K562 (cell line): Measurements from ENCODE around the gene RASGRP1.

Experiments used
- ADNP ChIP-seq: fragments of 200-800 bp; sonication (Bioruptor generic); IDR thresholded peaks from 2 replicates; pipeline ENCODE4 v1.6.1; 2016; ENCODE audit warnings: missing genetic modification characterization, missing compliant biosample characterization
- CEBPG ChIP-seq, 3 experiments: fragments of 200-800 bp in 1 of 3; sonication (Bioruptor generic) in 1 of 3; sonication (generic) in 1 of 3; formaldehyde crosslinking in 1 of 3; IDR thresholded peaks in 2 of 3; conservative IDR thresholded peaks in 1 of 3; 2 replicates each; pipeline versions ENCODE4 v1.6.1 to v1.8.0; 2016 to 2022; ENCODE audit warnings: missing compliant biosample characterization in 2 of 3, missing genetic modification characterization in 2 of 3, mild to moderate bottlenecking in 1 of 3, missing genetic modification reagents in 1 of 3
- CREB5 ChIP-seq: fragments of 250-450 bp; sonication (Bioruptor Pico); IDR thresholded peaks from 2 replicates; pipeline ENCODE4 v1.5.0; 2020; ENCODE audit warnings: mild to moderate bottlenecking
- GATA2 ChIP-seq: sonication (generic); formaldehyde crosslinking; IDR thresholded peaks from 2 replicates; pipeline ENCODE4 v1.4.0; 2020; ENCODE audit warnings: mild to moderate bottlenecking, missing genetic modification reagents
- POLR2AphosphoS2 ChIP-seq: IDR thresholded peaks from 2 replicates; pipeline ENCODE4 v1.6.1; 2012; ENCODE audit warnings: low read length, improper control_type of control experiment
- SMAD4 ChIP-seq: fragments of 250-450 bp; sonication (Bioruptor Pico); conservative IDR thresholded peaks from 2 replicates; pipeline ENCODE4 v1.8.0; 2021; ENCODE audit warnings: inconsistent platforms, mild to moderate bottlenecking, moderate library complexity
- TF ChIP-seq, protein P1 (sequence below), 2 experiments: fragments of 450-650 bp in 1 of 2; IDR thresholded peaks; 2 replicates each; pipeline ENCODE4 v1.6.1; 2011 to 2017; ENCODE audit warnings: low read depth in 2 of 2, antibody characterized with exemption in 1 of 2, borderline replicate concordance in 1 of 2, low read length in 1 of 2, mild to moderate bottlenecking in 1 of 2, mixed read lengths in 1 of 2; ENCODE audit not compliant: control insufficient read depth in 1 of 2

DNA sequence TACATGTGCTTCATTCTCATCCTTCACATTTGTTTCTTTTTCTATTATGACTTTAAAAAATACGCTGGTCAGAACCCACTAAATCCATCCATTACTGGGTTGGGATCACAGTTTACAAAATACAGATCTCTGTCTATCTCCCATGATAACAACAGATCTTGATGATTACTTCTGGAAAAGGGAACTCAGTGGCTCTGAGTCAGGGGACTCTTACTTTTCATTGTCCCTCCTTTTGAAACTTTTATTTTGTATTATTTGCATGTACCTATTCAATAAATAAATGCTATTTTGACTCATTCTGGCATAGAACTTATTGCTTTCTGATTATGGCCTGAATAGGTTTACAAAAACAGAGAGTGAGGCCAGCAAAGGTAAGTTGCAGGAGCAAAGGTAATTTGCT, 11.6 kb upstream of the RASGRP1 start:
- TF ChIP-seq, protein P1, sequence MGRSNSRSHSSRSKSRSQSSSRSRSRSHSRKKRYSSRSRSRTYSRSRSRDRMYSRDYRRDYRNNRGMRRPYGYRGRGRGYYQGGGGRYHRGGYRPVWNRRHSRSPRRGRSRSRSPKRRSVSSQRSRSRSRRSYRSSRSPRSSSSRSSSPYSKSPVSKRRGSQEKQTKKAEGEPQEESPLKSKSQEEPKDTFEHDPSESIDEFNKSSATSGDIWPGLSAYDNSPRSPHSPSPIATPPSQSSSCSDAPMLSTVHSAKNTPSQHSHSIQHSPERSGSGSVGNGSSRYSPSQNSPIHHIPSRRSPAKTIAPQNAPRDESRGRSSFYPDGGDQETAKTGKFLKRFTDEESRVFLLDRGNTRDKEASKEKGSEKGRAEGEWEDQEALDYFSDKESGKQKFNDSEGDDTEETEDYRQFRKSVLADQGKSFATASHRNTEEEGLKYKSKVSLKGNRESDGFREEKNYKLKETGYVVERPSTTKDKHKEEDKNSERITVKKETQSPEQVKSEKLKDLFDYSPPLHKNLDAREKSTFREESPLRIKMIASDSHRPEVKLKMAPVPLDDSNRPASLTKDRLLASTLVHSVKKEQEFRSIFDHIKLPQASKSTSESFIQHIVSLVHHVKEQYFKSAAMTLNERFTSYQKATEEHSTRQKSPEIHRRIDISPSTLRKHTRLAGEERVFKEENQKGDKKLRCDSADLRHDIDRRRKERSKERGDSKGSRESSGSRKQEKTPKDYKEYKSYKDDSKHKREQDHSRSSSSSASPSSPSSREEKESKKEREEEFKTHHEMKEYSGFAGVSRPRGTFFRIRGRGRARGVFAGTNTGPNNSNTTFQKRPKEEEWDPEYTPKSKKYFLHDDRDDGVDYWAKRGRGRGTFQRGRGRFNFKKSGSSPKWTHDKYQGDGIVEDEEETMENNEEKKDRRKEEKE (IDR thresholded peaks at IDR 0.05; ENCODE audit: borderline replicate concordance in 1 of 2, control insufficient read depth in 1 of 2, low read depth in 2 of 2, low read length in 1 of 2), result no peak
- TF ChIP-seq GATA2 (CRISPR knock-in tag), result no peak
- no peak for TF ChIP-seq SMAD4 (CRISPR knock-in tag)
- TF ChIP-seq CEBPG (CRISPR knock-in tag; IDR thresholded peaks at IDR 0.05), result no peak
- TF ChIP-seq CEBPG (tag; conservative IDR thresholded peaks at IDR 0.05 in 1 of 2, IDR thresholded peaks at IDR 0.05 in 1 of 2), result no peak
- TF ChIP-seq POLR2AphosphoS2, result no peak
- no peak for TF ChIP-seq CREB5 (CRISPR knock-in tag)
- TF ChIP-seq ADNP (tag), result no peak
